GM18499 (cell line): ENCODE measurements around the gene PTGDR2.

Experiments used
- ATAC-seq: cut with Tn5 transposase; IDR thresholded peaks from one replicate; pipeline ENCODE4 v1.9.1; 2021; ENCODE audit warnings: moderate number of reproducible peaks; ENCODE audit not compliant: insufficient read depth, unreplicated experiment

Gene PTGDR2

DNA sequence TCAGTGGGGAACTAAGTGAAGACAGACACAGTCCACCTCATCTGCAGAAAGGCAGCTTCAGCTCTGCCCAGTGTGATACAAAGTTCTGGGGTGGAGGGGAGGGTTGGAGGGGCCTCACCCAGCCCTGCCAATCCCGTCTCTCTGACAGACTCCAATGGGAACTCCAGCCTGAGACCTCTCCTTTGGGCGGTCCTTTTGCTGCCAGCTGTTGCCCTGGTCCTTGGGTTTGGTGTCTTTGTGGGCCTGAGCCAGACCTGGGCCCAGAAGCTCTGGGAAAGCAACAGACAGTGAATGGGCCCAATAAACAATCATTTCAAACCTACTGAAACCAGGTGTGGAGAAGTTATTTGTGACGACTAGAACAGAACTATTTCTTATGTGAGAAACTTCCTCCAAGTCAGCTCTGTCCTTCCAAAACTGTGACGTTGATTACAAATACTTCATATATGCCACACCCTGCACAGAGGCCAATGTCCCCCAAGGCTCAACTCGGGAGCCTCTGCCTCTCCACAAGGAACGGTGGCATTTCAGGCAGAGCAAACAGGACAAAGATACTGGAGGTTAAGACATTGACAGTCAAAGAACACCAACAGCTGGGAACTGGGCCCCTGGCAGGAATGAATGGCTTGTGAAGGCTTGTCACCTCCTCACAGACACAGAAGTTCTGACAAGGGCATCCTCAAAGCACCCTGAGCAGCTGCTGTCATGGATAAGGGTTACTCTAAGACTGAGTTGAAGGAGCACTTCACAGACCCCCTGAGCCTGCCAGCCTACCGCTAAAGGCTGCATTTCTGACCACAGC, 19.8 kb upstream of the PTGDR2 start:
- ATAC-seq: no peak

DNA sequence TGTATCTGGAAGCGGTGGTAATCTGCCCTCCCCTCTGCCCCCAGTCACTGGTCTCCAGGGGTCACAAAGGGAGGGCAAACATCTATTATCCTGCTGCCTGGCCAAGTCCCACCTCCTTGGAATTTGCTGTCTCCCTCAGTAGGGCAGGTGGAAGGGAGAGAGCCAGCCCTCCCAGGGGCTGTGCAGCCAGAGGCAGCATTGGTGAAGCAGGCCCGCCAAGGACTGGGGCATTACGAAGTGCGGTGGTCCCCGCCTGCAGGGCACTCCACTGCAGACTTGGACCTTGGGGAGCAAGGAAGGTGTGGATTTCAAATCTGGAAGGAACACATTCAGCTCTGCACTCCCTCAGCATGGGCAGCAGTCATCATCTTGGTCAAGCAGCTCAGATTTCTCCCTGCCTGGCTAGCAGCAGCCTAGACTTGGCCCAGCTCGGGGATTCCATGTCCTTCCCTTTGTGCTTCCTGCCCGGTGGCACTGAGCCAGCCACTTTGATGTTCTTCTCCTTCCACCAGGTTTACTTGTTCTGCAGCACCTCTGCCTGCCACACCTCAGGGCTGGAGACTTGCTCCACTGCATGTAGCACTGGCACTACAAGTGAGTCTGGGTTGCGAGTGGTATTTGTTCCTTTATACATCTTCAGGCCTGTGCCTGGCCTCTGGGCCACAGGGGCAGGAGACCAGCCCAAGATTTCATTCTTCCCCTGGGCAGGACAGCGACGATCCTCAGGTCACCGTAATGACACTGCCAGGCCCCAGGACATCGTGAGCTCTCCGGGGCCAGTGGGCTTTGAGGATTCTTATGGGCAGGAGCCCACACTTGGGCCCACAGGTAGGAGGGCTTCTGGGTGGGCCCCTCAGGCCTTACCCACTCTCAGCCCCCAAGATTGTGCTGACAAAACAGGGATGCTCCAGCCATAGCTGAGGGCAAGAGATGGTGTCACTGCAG, 18.9 kb upstream of the PTGDR2 start:
- no peak for ATAC-seq

GRCh38 chr11:60873533-60873932, 17.8 kb upstream of the PTGDR2 start:
- ATAC-seq: no peak

GRCh38 chr11:60872961-60873524, 17.3 kb upstream of the PTGDR2 start:
- no peak for ATAC-seq

DNA sequence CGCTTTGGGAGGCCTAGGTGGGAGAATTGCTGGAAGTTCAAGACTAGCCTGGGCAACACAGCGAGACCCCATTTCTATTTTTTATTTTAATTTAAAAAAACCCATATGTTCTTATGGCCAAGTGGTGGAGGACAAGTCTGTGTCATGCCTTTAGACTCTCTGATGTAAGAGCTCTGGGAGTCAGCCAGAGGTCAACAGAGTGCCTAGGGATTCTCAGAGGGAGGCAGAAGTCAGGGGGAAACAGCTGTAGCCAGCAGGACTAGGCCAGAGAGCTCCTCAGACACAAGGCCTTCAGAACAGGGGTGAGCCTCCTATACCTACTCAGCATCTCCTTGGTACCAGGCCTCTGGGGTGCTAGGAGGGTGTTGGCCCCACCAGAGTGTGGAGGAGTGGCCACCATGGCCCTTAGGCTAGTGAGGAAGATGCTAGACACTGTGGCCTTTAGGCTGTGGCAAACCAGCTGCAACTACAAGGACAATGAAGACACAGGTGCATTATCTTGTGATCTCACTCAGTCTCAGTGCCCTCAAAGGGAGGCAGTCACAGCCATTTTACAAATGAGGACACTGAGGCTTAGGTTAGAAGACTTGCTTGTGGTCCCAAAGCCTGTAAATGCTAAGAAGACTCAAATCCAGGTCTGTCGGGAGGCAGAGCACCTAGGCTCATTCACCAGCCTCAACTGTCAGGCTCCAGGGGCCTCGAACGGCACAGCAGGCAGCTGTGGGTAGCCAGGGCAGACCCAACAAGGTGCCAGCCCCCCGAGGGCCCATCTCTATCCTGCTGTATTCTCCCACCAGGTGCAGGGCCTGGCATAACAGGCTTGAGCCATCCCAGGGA, 16.6 kb upstream of the PTGDR2 start:
- no peak for ATAC-seq

GRCh38 chr11:60871378-60872061, 15.8 kb upstream of the PTGDR2 start:
- ATAC-seq: no peak

- ATAC-seq: no peak
Observed at GRCh38 chr11:60870733-60871377, 15.1 kb upstream of the PTGDR2 start.

- no peak for ATAC-seq
Observed at GRCh38 chr11:60870276-60870675, 14.5 kb upstream of the PTGDR2 start.

GRCh38 chr11:60869451-60869825, 13.7 kb upstream of the PTGDR2 start:
- no peak for ATAC-seq

- no peak for ATAC-seq
Observed at GRCh38 chr11:60868682-60869450, 13.1 kb upstream of the PTGDR2 start.

- ATAC-seq: no peak
Observed at GRCh38 chr11:60867871-60868681, 12.3 kb upstream of the PTGDR2 start.

DNA sequence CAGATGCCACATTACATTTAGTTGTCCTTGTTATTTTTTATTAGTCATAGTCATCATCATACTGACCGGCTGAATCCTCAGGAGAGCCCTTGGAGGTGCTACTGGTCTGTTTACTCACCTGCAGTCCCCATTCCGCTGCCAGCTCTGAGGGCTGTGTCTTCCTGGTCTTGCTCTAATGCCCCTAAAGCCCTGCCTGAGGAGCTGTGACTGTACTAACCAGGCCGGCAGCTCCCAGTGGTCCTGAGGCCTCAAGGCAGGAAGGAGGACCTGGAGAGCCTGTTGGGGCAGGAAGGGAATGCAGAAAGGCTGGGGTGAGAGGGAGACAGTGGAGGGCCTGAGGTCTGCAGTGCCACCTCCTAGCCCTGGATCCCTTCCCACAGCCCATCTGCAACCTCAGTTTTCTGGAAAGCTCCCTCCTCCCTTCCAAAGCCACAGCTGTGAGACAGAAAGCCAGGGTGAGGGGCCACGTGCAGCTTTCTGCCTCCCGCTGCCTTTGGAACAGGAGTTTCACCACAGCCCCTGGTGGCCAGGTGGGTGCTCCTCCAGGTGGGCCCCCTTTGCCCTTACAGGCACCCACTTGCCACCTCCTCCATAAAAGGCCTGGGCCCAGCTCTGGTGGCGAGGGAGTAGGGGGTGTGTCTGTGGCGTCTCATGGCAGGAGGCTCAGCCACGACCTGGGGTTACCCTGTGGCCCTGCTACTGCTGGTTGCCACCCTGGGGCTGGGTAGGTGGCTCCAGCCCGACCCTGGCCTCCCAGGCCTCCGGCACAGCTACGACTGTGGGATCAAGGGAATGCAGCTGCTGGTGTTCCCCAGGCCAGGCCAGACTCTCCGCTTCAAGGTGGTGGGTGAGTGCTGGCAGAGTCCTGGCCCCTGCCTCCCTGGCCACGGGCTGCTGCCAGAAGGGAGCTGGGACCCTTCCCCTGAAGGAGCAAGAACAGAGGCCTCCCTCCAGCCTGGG, 11.4 kb upstream of the PTGDR2 start, which contains the start of gene ZP1:
ZP1 (plus strand) TSS at position 632 of the 960 bp plus-strand sequence; CDS start at position 652, 20 bp downstream.
- ATAC-seq: no peak

DNA sequence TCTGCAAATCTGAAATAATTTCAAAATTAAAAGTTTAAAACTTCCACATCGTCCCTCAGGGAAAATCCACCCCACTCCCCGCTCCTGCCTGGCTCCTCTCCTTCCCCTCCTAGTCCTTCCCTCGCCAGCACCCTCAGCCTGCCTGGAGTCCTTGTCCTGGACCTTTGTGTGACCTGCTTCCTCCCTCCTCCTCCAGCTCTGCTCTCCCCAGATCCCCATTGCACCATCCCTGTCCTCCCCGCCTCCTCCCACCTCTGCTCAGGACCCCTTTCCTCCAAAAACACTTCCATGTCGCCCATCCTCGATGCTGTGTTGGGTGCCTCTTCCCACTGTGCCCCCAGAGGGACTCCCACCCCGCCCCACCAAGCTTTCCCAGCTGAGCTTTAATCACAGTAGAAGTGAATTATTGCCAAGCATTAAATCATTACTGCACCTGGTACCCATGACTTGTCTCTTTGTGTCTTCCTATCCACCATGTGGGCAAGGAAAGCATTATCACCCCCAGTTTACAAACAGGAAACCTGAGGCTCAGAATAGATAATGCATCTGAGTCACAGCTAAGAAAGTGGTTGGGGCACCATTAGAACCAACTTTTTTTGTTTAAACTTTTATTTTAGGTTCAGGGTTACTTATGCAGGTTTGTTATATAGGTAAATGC, 9.2 kb upstream of the PTGDR2 start:
- no peak for ATAC-seq

DNA sequence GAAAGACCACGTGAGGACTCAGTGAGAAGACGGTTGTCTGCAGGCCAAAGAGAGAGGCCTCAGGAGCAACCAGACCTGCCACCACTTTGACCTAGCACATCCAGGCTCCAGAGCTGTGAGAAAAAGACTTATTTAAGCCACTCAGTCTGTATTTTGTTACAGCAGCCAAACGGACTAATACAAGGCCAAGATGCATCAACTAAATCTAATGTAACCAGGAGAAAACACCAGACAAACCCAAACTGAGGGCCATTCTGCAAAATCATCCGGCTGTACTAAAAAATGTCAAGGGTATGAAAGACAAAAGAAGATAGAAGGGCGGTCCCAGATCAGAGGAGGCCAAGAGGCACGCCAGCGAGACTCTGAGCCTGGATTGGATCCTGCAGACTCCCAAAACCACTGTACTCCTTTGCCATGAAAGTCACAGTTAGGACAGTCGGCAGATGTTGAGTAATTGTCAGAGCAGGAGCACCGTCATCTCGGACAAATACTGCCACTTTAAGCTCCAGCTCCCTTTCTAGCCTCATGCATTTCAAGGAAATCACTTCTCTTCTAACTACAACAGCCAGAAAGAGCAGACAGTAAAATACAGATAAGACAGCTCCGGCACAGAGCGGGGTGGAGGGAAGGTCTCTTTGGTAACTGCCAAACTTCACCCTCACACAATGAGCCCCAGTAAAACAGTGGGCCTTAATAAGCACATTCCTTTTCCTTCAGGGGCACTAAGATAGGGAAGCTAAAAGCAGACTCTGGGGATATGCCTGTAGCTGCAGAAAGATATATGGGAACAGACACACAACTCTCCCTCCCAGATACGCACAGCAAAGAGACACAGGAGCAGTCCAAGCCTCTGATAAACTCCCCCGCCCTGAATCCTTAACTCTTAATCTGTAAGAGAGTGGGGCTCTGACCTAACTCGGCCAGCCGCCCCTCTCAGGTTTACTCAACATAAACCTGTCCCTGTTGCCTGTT, 8.1 kb upstream of the PTGDR2 start:
- ATAC-seq: no peak

GRCh38 chr11:60862171-60862570, 6.4 kb upstream of the PTGDR2 start:
- ATAC-seq: no peak
